DMS114 treated with DMSO at 0.1 percent for 48 hours (cell line): ENCODE data around the gene FXYD1.

Experiments used
- DNase-seq: peaks from one replicate; lab custom pipeline; 2025; ENCODE audit not compliant: unreplicated experiment; lab: John Stamatoyannopoulos, UW

The FXYD1 gene

GRCh38 chr19:35106898-35107541 lies 31.6 kb upstream of the FXYD1 start:
- DNase-seq = no peak

- DNase-seq = no peak
These were observed 31.1 kb upstream of the FXYD1 start for GRCh38 chr19:35107545-35107944.

GRCh38 chr19:35108730-35109129 lies 29.9 kb upstream of the FXYD1 start:
- no peak for DNase-seq

GRCh38 chr19:35109395-35110112 lies 29.1 kb upstream of the FXYD1 start:
- no peak for DNase-seq

GRCh38 chr19:35110974-35111373 lies 27.6 kb upstream of the FXYD1 start:
- no peak for DNase-seq

GRCh38 chr19:35112995-35113688 lies 25.5 kb upstream of the FXYD1 start:
- no peak for DNase-seq

- peak; percentile 46 for DNase-seq
These were observed 24.1 kb upstream of the FXYD1 start for GRCh38 chr19:35114353-35115176.

GRCh38 chr19:35115177-35115951 lies 23.3 kb upstream of the FXYD1 start, which contains the start of gene FXYD3:
TSS of gene FXYD3 (plus strand) at chr19:35115823. CDS start at chr19:35119377, 3,554 bp downstream.
- no peak for DNase-seq

GRCh38 chr19:35116072-35116801 lies 22.4 kb upstream of the FXYD1 start:
- DNase-seq = no peak

GRCh38 chr19:35117116-35117515 lies 21.5 kb upstream of the FXYD1 start:
- DNase-seq = no peak

GRCh38 chr19:35117799-35118198 lies 20.8 kb upstream of the FXYD1 start:
- DNase-seq = no peak

- DNase-seq = no peak
These were observed 20.2 kb upstream of the FXYD1 start for GRCh38 chr19:35118268-35119020.

- no peak for DNase-seq
These were observed 19.5 kb upstream of the FXYD1 start for GRCh38 chr19:35119091-35119490.

GRCh38 chr19:35119578-35120155 lies 19.0 kb upstream of the FXYD1 start:
- DNase-seq = no peak

- no peak for DNase-seq
These were observed 18.1 kb upstream of the FXYD1 start for GRCh38 chr19:35120492-35120891.

- no peak for DNase-seq
These were observed 17.7 kb upstream of the FXYD1 start for GRCh38 chr19:35120898-35121297.

- no peak for DNase-seq
These were observed 15.7 kb upstream of the FXYD1 start for GRCh38 chr19:35122687-35123551.

- no peak for DNase-seq
These were observed 15.1 kb upstream of the FXYD1 start for GRCh38 chr19:35123573-35123972.
